ENCODE measurements around the gene TRANK1.

Gene TRANK1

GRCh38 chr3:36833160-36833814 is 111.6 kb downstream of the TRANK1 start:
- no peak for DNase-seq

- DNase-seq: no peak
Measured at GRCh38 chr3:36832406-36832805, 112.4 kb downstream of the TRANK1 start.

GRCh38 chr3:36827133-36827532 is 117.7 kb downstream of the TRANK1 start:
- no peak for DNase-seq

- DNase-seq: no peak
Measured at GRCh38 chr3:36826240-36826639, 118.6 kb downstream of the TRANK1 start.

- DNase-seq: no peak
Measured at GRCh38 chr3:36824443-36824842, 120.4 kb downstream of the TRANK1 start.

- DNase-seq: no peak
Measured at GRCh38 chr3:36823806-36824205, 121.0 kb downstream of the TRANK1 start.

- DNase-seq: no peak
Measured at GRCh38 chr3:36820083-36820482, 124.8 kb downstream of the TRANK1 start.

GRCh38 chr3:36817806-36818533 is 126.9 kb downstream of the TRANK1 start:
- DNase-seq: no peak

- DNase-seq: no peak
Measured at GRCh38 chr3:36815375-36815774, 129.5 kb downstream of the TRANK1 start.

GRCh38 chr3:36814776-36815175 is 130.1 kb downstream of the TRANK1 start:
- DNase-seq: no peak

- no peak for DNase-seq
Measured at GRCh38 chr3:36814066-36814717, 130.7 kb downstream of the TRANK1 start.

- no peak for DNase-seq
Measured at GRCh38 chr3:36813305-36813704, 131.5 kb downstream of the TRANK1 start.

- no peak for DNase-seq
Measured at GRCh38 chr3:36812240-36812639, 132.6 kb downstream of the TRANK1 start.

- DNase-seq: no peak
Measured at GRCh38 chr3:36811768-36812167, 133.1 kb downstream of the TRANK1 start.

- no peak for DNase-seq
Measured at GRCh38 chr3:36804295-36805055, 140.4 kb downstream of the TRANK1 start.

- DNase-seq: no peak
Measured at GRCh38 chr3:36803091-36803791, 141.6 kb downstream of the TRANK1 start.

- DNase-seq: no peak
Measured at GRCh38 chr3:36800533-36801116, 144.2 kb downstream of the TRANK1 start.

GRCh38 chr3:36796881-36797280 is 148.0 kb downstream of the TRANK1 start:
- peak; percentile 5 for DNase-seq

GRCh38 chr3:36796161-36796560 is 148.7 kb downstream of the TRANK1 start:
- DNase-seq: no peak

GRCh38 chr3:36795622-36796021 is 149.2 kb downstream of the TRANK1 start:
- no peak for DNase-seq

- peak; percentile 18 for DNase-seq
Measured at GRCh38 chr3:36792342-36792741, 152.5 kb downstream of the TRANK1 start.

GRCh38 chr3:36790765-36791164 is 154.1 kb downstream of the TRANK1 start:
- DNase-seq: no peak

Data from HCEC 1CT (cell line).